SK-N-SH (cell line): ENCODE results near the gene TBC1D2B. TPM values are rescaled to one million over a fixed set of nuclear protein-coding genes. Genes with fewer than 3 reads are reported as not detected.

Experiments used
- CTCF ChIA-PET: fragments of 300-600, 350-600 bp; formaldehyde crosslinking; extraction: SDS; loops from one replicate; lab custom pipeline; 2021; lab: Yijun Ruan, JAX
- POLR2A ChIA-PET: fragments of 350-600 bp; sonication (Branson Sonifier 250); formaldehyde crosslinking; extraction: SDS; loops from one replicate; lab custom pipeline; 2020; ENCODE audit warnings: antibody characterized with exemption, inconsistent platforms; lab: Yijun Ruan, JAX
- DNase-seq: peaks from one replicate; pipeline ENCODE4 v3.0.0; 2012
- H2AFZ ChIP-seq: fragments of 200-600 bp; sonication (generic); 2 replicates; pipeline ENCODE4 v1.8.1; 2016; ENCODE audit warnings: antibody characterized with exemption, mild to moderate bottlenecking, low read depth
- H3F3A ChIP-seq: fragments of 200-600 bp; sonication (generic); replicated peaks from 2 replicates; pipeline ENCODE3; 2016; ENCODE audit warnings: antibody characterized with exemption, mild to moderate bottlenecking; ENCODE audit not compliant: insufficient read depth
- H3K27ac ChIP-seq, 2 experiments: fragments of 200-500 bp in 1 of 2; fragments of 200-600 bp in 1 of 2; sonication (Bioruptor generic) in 1 of 2; sonication (generic), shearing (Covaris generic) in 1 of 2; 2 replicates each; pipeline versions ENCODE4 v1.5.1 to v1.6.1; 2014 to 2016; ENCODE audit warnings: low read depth in 2 of 2, inconsistent platforms in 1 of 2, low read length in 1 of 2, mild to moderate bottlenecking in 1 of 2, mixed read lengths in 1 of 2
- H3K27me3 ChIP-seq: fragments of 200-600 bp; sonication (generic), shearing (Covaris generic); 2 replicates; pipeline ENCODE4 v1.6.1; 2016; ENCODE audit warnings: mixed run types; ENCODE audit not compliant: insufficient read depth
- H3K36me3 ChIP-seq, 2 experiments: fragments of 200-500 bp in 1 of 2; fragments of 200-600 bp in 1 of 2; sonication (Bioruptor generic) in 1 of 2; sonication (generic) in 1 of 2; replicated peaks in 1 of 2; 2 replicates each; pipeline versions ENCODE3 to v1.5.1; 2014 to 2016; ENCODE audit warnings: low read length in 1 of 2, mild to moderate bottlenecking in 1 of 2; ENCODE audit not compliant: insufficient read depth in 2 of 2, control insufficient read depth in 1 of 2
- H3K4me1 ChIP-seq, 2 experiments: fragments of 200-500 bp in 1 of 2; fragments of 200-600 bp in 1 of 2; sonication (Bioruptor generic) in 1 of 2; sonication (generic), shearing (Covaris generic) in 1 of 2; 2 replicates each; pipeline versions ENCODE4 v1.5.1 to v1.6.1; 2014 to 2016; ENCODE audit warnings: low read depth in 1 of 2, low read length in 1 of 2, mixed run types in 1 of 2; ENCODE audit not compliant: insufficient read depth in 2 of 2, control insufficient read depth in 1 of 2
- H3K4me2 ChIP-seq: fragments of 200-600 bp; sonication (generic), shearing (Covaris generic); 2 replicates; pipeline ENCODE4 v1.6.1; 2017; ENCODE audit warnings: mixed run types
- H3K4me3 ChIP-seq, 2 experiments: fragments of 200-500 bp in 1 of 2; fragments of 200-600 bp in 1 of 2; sonication (Bioruptor generic) in 1 of 2; sonication (generic), shearing (Covaris generic) in 1 of 2; 2 replicates each; pipeline versions ENCODE4 v1.5.1 to v1.8.1; 2014 to 2016; ENCODE audit warnings: low read depth in 2 of 2, inconsistent platforms in 1 of 2, low read length in 1 of 2, mild to moderate bottlenecking in 1 of 2, mixed read lengths in 1 of 2, moderate library complexity in 1 of 2
- H3K79me2 ChIP-seq: fragments of 200-600 bp; sonication (generic); 2 replicates; pipeline ENCODE4 v1.8.1; 2017; ENCODE audit warnings: mild to moderate bottlenecking; ENCODE audit not compliant: insufficient read depth
- H3K9ac ChIP-seq: fragments of 200-600 bp; sonication (generic); 2 replicates; pipeline ENCODE4 v1.6.1; 2017; ENCODE audit warnings: mixed run types
- H3K9me2 ChIP-seq: fragments of 200-600 bp; sonication (generic); 2 replicates; pipeline ENCODE4 v1.6.1; 2017; ENCODE audit warnings: mixed run types
- H3K9me3 ChIP-seq: fragments of 200-600 bp; sonication (generic); 2 replicates; pipeline ENCODE4 v1.6.1; 2017; ENCODE audit warnings: mixed run types, mild to moderate bottlenecking, moderate library complexity
- H4K20me1 ChIP-seq: fragments of 200-600 bp; sonication (generic); 2 replicates; pipeline ENCODE4 v1.6.1; 2017; ENCODE audit warnings: mild to moderate bottlenecking, mixed run types; ENCODE audit not compliant: insufficient read depth
- EZH2phosphoT487 ChIP-seq: fragments of 200-600 bp; sonication (generic); IDR thresholded peaks from 2 replicates; pipeline ENCODE4 v1.6.1; 2017; ENCODE audit warnings: low read depth, mixed run types, mild to moderate bottlenecking, antibody characterized with exemption, moderate library complexity, borderline replicate concordance
- FOSL2 ChIP-seq: IDR thresholded peaks from 2 replicates; pipeline ENCODE4 v1.4.0; 2012; ENCODE audit warnings: low read depth, mild to moderate bottlenecking, moderate library complexity, borderline replicate concordance
- FOXJ3 ChIP-seq: sonication (generic); formaldehyde crosslinking; IDR thresholded peaks from 2 replicates; pipeline ENCODE4 v1.5.1; 2020; ENCODE audit warnings: mild to moderate bottlenecking, missing genetic modification reagents
- GABPA ChIP-seq: IDR thresholded peaks from 2 replicates; pipeline ENCODE4 v1.4.0; 2012; ENCODE audit warnings: low read depth, mild to moderate bottlenecking
- JUND ChIP-seq: IDR thresholded peaks from 2 replicates; pipeline ENCODE4 v1.4.0; 2012
- MEF2A ChIP-seq: IDR thresholded peaks from 2 replicates; pipeline ENCODE4 v1.4.0; 2012; ENCODE audit warnings: low read depth, borderline replicate concordance
- NFIC ChIP-seq: IDR thresholded peaks from 2 replicates; pipeline ENCODE4 v1.4.0; 2012; ENCODE audit warnings: borderline replicate concordance
- NRF1 ChIP-seq: IDR thresholded peaks from 2 replicates; pipeline ENCODE4 v1.6.1; 2012; ENCODE audit warnings: low read depth, mild to moderate bottlenecking, low read length
- POLR2AphosphoS5 ChIP-seq: IDR thresholded peaks from 2 replicates; pipeline ENCODE4 v1.6.1; 2012; ENCODE audit warnings: low read depth, low read length
- RFX5 ChIP-seq: IDR thresholded peaks from 2 replicates; pipeline ENCODE4 v1.6.1; 2012; ENCODE audit warnings: mild to moderate bottlenecking, improper control_type of control experiment, low read length
- RXRA ChIP-seq: IDR thresholded peaks from 2 replicates; pipeline ENCODE4 v1.4.0; 2012; ENCODE audit warnings: low read depth, mild to moderate bottlenecking, borderline replicate concordance
- TCF12 ChIP-seq: IDR thresholded peaks from 2 replicates; pipeline ENCODE4 v1.4.0; 2012
- YY1 ChIP-seq: IDR thresholded peaks from 2 replicates; pipeline ENCODE4 v1.4.0; 2012; ENCODE audit warnings: low read depth, mild to moderate bottlenecking
- WGBS: methylation state at CpG from one replicate; pipeline ENCODE4 v1.1.6; 2017; ENCODE audit warnings: low lambda C conversion rate; 5-methylcytosine and 5-hydroxymethylcytosine counted together
- polyA plus RNA-seq, 3 experiments: library from polyadenylated mRNA; depleted of rRNA; stranded (reverse); fragments of >200 nt; gene quantifications; 2 replicates each; pipeline ENCODE4 v1.2.3, GENCODE V29; 2012
- TF ChIP-seq, protein P1 (sequence below): fragments of 200-600 bp; sonication (generic); IDR thresholded peaks from 2 replicates; pipeline ENCODE4 v1.6.1; 2017; ENCODE audit warnings: antibody characterized with exemption, mild to moderate bottlenecking, moderate library complexity
- TF ChIP-seq, protein P2 (sequence below): IDR thresholded peaks from 2 replicates; pipeline ENCODE4; 2012
- TF ChIP-seq, protein P3 (sequence below): IDR thresholded peaks from 2 replicates; pipeline ENCODE4 v1.4.0; 2012; ENCODE audit warnings: low read depth, borderline replicate concordance
- TF ChIP-seq, protein P4 (sequence below): IDR thresholded peaks from 2 replicates; pipeline ENCODE4 v1.6.1; 2012; ENCODE audit warnings: mild to moderate bottlenecking, low read depth, low read length, moderate library complexity

TBC1D2B gene
- polyA plus RNA-seq, 1 of the 3 experiments (the other 2 are of a cell fraction) = 19.0 TPM

DNA sequence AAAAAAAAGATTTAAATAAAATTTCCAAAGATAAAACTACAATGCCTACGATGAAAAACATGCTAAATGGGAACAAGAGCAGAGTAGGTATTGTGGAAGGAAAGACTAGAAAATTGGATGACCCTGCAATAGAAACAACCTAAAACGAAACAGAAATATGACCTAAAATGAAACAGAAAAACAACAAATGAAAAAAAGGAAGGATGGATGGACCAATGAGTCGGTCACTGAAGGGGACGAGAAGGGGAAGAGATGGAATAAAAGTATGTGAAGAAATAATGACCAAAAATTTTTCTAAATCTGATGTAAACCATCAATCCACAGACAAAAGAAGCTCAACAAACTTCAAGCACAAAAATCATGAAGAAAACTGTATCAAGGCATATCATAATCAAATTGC, 44.8 kb downstream of the TBC1D2B start:
- H3K9me2 ChIP-seq = no peaks in the 10 kb centered on the region
- WGBS = 94% methylated on average over 4 of the region's 4 CpGs
- POLR2A ChIA-PET = no interaction called here
- no peak overlapping the region for H3K9ac ChIP-seq
- H3K79me2 ChIP-seq = 0 out of 2 replicates have a peak, but pooled peaks cover 15% of the 10 kb centered on the region
- H3K27ac ChIP-seq = no peak overlapping the region
- no peak overlapping the region for H3K4me3 ChIP-seq
- no peak overlapping the region for H2AFZ ChIP-seq
- H4K20me1 ChIP-seq = peaks cover 5% of the 10 kb centered on the region; the same call in 1 of the 2 replicates
- no peaks in the 10 kb centered on the region for H3K9me3 ChIP-seq
- H3K4me2 ChIP-seq = no peak overlapping the region
- peaks cover 8% of the 10 kb centered on the region for H3F3A ChIP-seq
- H3K4me1 ChIP-seq = peaks cover 4 to 5% of the 10 kb centered on the region in 2 experiments; a peak in 1 of 4 replicates
- no peak for DNase-seq
- peaks cover 12 to 18% of the 10 kb centered on the region in 2 experiments for H3K36me3 ChIP-seq
- CTCF ChIA-PET = interaction anchor here (1.3 to 2.1 kb wide), 5 partner anchors 9 to 73 kb away, joined by 3 to 6 read pairs (median 3); no protein-coding TSS in a partner anchor
- TF ChIP-seq FOSL2 (no peak), EZH2phosphoT487 (no peak), RFX5 (no peak), NRF1 (no peak), JUND (no peak), POLR2AphosphoS5 (no peak), YY1 (no peak), NFIC (no peak), FOXJ3 (CRISPR knock-in tag) (no peak), GABPA (no peak), MEF2A (no peak), RXRA (no peak), TCF12 (no peak)
- TF ChIP-seq, protein P1, sequence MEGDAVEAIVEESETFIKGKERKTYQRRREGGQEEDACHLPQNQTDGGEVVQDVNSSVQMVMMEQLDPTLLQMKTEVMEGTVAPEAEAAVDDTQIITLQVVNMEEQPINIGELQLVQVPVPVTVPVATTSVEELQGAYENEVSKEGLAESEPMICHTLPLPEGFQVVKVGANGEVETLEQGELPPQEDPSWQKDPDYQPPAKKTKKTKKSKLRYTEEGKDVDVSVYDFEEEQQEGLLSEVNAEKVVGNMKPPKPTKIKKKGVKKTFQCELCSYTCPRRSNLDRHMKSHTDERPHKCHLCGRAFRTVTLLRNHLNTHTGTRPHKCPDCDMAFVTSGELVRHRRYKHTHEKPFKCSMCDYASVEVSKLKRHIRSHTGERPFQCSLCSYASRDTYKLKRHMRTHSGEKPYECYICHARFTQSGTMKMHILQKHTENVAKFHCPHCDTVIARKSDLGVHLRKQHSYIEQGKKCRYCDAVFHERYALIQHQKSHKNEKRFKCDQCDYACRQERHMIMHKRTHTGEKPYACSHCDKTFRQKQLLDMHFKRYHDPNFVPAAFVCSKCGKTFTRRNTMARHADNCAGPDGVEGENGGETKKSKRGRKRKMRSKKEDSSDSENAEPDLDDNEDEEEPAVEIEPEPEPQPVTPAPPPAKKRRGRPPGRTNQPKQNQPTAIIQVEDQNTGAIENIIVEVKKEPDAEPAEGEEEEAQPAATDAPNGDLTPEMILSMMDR = no peak
- TF ChIP-seq, protein P2, sequence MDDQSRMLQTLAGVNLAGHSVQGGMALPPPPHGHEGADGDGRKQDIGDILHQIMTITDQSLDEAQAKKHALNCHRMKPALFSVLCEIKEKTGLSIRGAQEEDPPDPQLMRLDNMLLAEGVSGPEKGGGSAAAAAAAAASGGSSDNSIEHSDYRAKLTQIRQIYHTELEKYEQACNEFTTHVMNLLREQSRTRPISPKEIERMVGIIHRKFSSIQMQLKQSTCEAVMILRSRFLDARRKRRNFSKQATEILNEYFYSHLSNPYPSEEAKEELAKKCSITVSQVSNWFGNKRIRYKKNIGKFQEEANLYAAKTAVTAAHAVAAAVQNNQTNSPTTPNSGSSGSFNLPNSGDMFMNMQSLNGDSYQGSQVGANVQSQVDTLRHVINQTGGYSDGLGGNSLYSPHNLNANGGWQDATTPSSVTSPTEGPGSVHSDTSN = no peak
- TF ChIP-seq, protein P3, sequence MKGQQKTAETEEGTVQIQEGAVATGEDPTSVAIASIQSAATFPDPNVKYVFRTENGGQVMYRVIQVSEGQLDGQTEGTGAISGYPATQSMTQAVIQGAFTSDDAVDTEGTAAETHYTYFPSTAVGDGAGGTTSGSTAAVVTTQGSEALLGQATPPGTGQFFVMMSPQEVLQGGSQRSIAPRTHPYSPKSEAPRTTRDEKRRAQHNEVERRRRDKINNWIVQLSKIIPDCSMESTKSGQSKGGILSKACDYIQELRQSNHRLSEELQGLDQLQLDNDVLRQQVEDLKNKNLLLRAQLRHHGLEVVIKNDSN = no peak
- TF ChIP-seq, protein P4, sequence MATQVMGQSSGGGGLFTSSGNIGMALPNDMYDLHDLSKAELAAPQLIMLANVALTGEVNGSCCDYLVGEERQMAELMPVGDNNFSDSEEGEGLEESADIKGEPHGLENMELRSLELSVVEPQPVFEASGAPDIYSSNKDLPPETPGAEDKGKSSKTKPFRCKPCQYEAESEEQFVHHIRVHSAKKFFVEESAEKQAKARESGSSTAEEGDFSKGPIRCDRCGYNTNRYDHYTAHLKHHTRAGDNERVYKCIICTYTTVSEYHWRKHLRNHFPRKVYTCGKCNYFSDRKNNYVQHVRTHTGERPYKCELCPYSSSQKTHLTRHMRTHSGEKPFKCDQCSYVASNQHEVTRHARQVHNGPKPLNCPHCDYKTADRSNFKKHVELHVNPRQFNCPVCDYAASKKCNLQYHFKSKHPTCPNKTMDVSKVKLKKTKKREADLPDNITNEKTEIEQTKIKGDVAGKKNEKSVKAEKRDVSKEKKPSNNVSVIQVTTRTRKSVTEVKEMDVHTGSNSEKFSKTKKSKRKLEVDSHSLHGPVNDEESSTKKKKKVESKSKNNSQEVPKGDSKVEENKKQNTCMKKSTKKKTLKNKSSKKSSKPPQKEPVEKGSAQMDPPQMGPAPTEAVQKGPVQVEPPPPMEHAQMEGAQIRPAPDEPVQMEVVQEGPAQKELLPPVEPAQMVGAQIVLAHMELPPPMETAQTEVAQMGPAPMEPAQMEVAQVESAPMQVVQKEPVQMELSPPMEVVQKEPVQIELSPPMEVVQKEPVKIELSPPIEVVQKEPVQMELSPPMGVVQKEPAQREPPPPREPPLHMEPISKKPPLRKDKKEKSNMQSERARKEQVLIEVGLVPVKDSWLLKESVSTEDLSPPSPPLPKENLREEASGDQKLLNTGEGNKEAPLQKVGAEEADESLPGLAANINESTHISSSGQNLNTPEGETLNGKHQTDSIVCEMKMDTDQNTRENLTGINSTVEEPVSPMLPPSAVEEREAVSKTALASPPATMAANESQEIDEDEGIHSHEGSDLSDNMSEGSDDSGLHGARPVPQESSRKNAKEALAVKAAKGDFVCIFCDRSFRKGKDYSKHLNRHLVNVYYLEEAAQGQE = no peak
- no peaks in the 10 kb centered on the region for H3K27me3 ChIP-seq
